WTC11 (cell line): ENCODE data around the gene KARS1. TPM values are rescaled to one million over a fixed set of nuclear protein-coding genes. Genes with fewer than 3 reads are reported as not detected.
A peak's percentile ranks its signal among the peaks of the same experiment; 100 is the strongest.

Experiments used
- ATAC-seq: fragments of 200-7000 bp; cut with Tn5 transposase; 2 replicates; pipeline ENCODE4 v1.10.0; 2021; ENCODE audit warnings: mild to moderate bottlenecking, moderate library complexity
- CTCF ChIA-PET: fragments of 300-600 bp; sonication (Branson Sonifier 250); formaldehyde crosslinking; loops from one replicate; lab custom pipeline; 2021; ENCODE audit warnings: antibody characterized with exemption; lab: Charles Lee
- POLR2A ChIA-PET: fragments of 350-600 bp; sonication (Branson Sonifier 250); formaldehyde crosslinking; loops from one replicate; lab custom pipeline; 2021; ENCODE audit warnings: antibody characterized with exemption; lab: Charles Lee
- DNase-seq: peaks from one replicate; pipeline ENCODE4 v3.0.0; 2021; ENCODE audit warnings: low spot score
- H3K27ac Mint-ChIP-seq: 2 replicates; pipeline ENCODE4 v1.8.0; 2021; ENCODE audit warnings: mixed read lengths
- H3K27me3 Mint-ChIP-seq: 2 replicates; pipeline ENCODE4 v1.8.0; 2021; ENCODE audit warnings: low read depth, mild to moderate bottlenecking, moderate library complexity, mixed read lengths
- H3K36me3 Mint-ChIP-seq: 2 replicates; pipeline ENCODE4 v1.8.0; 2021; ENCODE audit warnings: mixed read lengths
- H3K4me1 Mint-ChIP-seq: 2 replicates; pipeline ENCODE4 v1.8.0; 2022; ENCODE audit warnings: mixed read lengths
- H3K4me3 Mint-ChIP-seq: 2 replicates; pipeline ENCODE4 v1.8.0; 2021; ENCODE audit warnings: mild to moderate bottlenecking, moderate library complexity, mixed read lengths
- H3K9me3 Mint-ChIP-seq: 2 replicates; pipeline ENCODE4 v1.8.0; 2021; ENCODE audit warnings: mixed read lengths
- AR ChIP-seq: fragments of 250-450 bp; sonication (Bioruptor Pico); IDR thresholded peaks from 2 replicates; pipeline ENCODE4 v1.9.0; 2021; ENCODE audit warnings: mild to moderate bottlenecking
- ARID4B ChIP-seq: sonication (generic); formaldehyde crosslinking; IDR thresholded peaks from 2 replicates; pipeline ENCODE4 v1.8.0; 2023; ENCODE audit warnings: missing genetic modification reagents, mild to moderate bottlenecking, borderline replicate concordance
- EMX1 ChIP-seq: fragments of 250-450 bp; sonication (Bioruptor Pico); IDR thresholded peaks from 2 replicates; pipeline ENCODE4 v1.8.0; 2021; ENCODE audit warnings: mild to moderate bottlenecking
- FOXJ3 ChIP-seq: sonication (generic); formaldehyde crosslinking; IDR thresholded peaks from 2 replicates; pipeline ENCODE4 v1.9.0; 2021; ENCODE audit warnings: missing genetic modification reagents, mild to moderate bottlenecking, borderline replicate concordance
- GABPB1 ChIP-seq: sonication (generic); formaldehyde crosslinking; IDR thresholded peaks from 2 replicates; pipeline ENCODE4 v1.8.1; 2023; ENCODE audit warnings: mild to moderate bottlenecking, missing genetic modification reagents
- GRHL2 ChIP-seq: fragments of 250-450 bp; sonication (Bioruptor Pico); IDR thresholded peaks from 2 replicates; pipeline ENCODE4 v1.8.0; 2022; ENCODE audit warnings: mild to moderate bottlenecking, moderate library complexity; ENCODE audit not compliant: insufficient replicate concordance, severe bottlenecking
- GTF2I ChIP-seq: fragments of 250-450 bp; sonication (Bioruptor Pico); conservative IDR thresholded peaks from 2 replicates; pipeline ENCODE4 v1.4.0; 2021; ENCODE audit warnings: mild to moderate bottlenecking
- HMGA2 ChIP-seq: fragments of 250-450 bp; sonication (Bioruptor Pico); IDR thresholded peaks from 2 replicates; pipeline ENCODE4 v1.4.0; 2021; ENCODE audit warnings: mild to moderate bottlenecking, moderate library complexity
- JAZF1 ChIP-seq: fragments of 250-450 bp; sonication (Bioruptor Pico); IDR thresholded peaks from 2 replicates; pipeline ENCODE4 v1.9.0; 2021; ENCODE audit warnings: moderate library complexity, mild to moderate bottlenecking, inconsistent platforms
- PRDM15 ChIP-seq: sonication (generic); formaldehyde crosslinking; IDR thresholded peaks from 2 replicates; pipeline ENCODE4 v1.8.0; 2022; ENCODE audit warnings: missing genetic modification reagents
- SMAD3 ChIP-seq: sonication (generic); formaldehyde crosslinking; IDR thresholded peaks from 2 replicates; pipeline ENCODE4 v1.8.0; 2022; ENCODE audit warnings: missing genetic modification reagents, mild to moderate bottlenecking, borderline replicate concordance
- TCF7 ChIP-seq: sonication (generic); formaldehyde crosslinking; IDR thresholded peaks from 2 replicates; pipeline ENCODE4 v1.8.0; 2022; ENCODE audit warnings: mild to moderate bottlenecking, low read depth, missing genetic modification reagents, moderate library complexity
- ZNF138 ChIP-seq: sonication (generic); formaldehyde crosslinking; conservative IDR thresholded peaks from 2 replicates; pipeline ENCODE4 v1.8.1; 2022; ENCODE audit warnings: mild to moderate bottlenecking, moderate library complexity, missing genetic modification reagents
- ZNF416 ChIP-seq: fragments of 250-450 bp; sonication (Bioruptor Pico); IDR thresholded peaks from 2 replicates; pipeline ENCODE4 v1.9.0; 2021; ENCODE audit warnings: mild to moderate bottlenecking, inconsistent platforms
- ZNF512 ChIP-seq: sonication (generic); formaldehyde crosslinking; IDR thresholded peaks from 2 replicates; pipeline ENCODE4 v1.8.1; 2022; ENCODE audit warnings: missing genetic modification reagents, borderline replicate concordance
- ZNF671 ChIP-seq: fragments of 250-450 bp; sonication (Bioruptor Pico); IDR thresholded peaks from 2 replicates; pipeline ENCODE4 v1.8.0; 2021; ENCODE audit warnings: mild to moderate bottlenecking
- ZSCAN18 ChIP-seq: fragments of 250-450 bp; sonication (Bioruptor Pico); IDR thresholded peaks from 2 replicates; pipeline ENCODE4 v2.1.2; 2022; ENCODE audit warnings: mild to moderate bottlenecking, moderate library complexity
- total RNA-seq: library from RNA; stranded (reverse); gene quantifications from 3 replicates; pipeline ENCODE4 v1.2.3, GENCODE V29; 2021
- TF ChIP-seq, protein P1 (sequence below): sonication (generic); formaldehyde crosslinking; IDR thresholded peaks from 2 replicates; pipeline ENCODE4 v1.8.0; 2023; ENCODE audit warnings: missing genetic modification reagents
- TF ChIP-seq, protein P2 (sequence below): sonication (generic); formaldehyde crosslinking; IDR thresholded peaks from 2 replicates; pipeline ENCODE4 v1.8.0; 2022; ENCODE audit warnings: mild to moderate bottlenecking, missing genetic modification reagents
- TF ChIP-seq, protein P3 (sequence below): fragments of 250-450 bp; sonication (Bioruptor Pico); IDR thresholded peaks from 2 replicates; pipeline ENCODE4 v1.9.0; 2021; ENCODE audit warnings: moderate library complexity, mild to moderate bottlenecking, inconsistent platforms, borderline replicate concordance

Gene KARS1
- total RNA-seq, 1 experiment from 2014 or later: 199 TPM

- H3K9me3 Mint-ChIP-seq: no peaks in the 10 kb centered on the region
- no peak for DNase-seq
- peaks cover 52% of the 10 kb centered on the region for H3K4me1 Mint-ChIP-seq
- no peaks in the 10 kb centered on the region for H3K27me3 Mint-ChIP-seq
- no peaks in the 10 kb centered on the region for H3K36me3 Mint-ChIP-seq
- ATAC-seq: no peak
- TF ChIP-seq ZNF512 (CRISPR knock-in tag): no peak
- TF ChIP-seq GABPB1: no peak
- TF ChIP-seq ARID4B (CRISPR knock-in tag): no peak
- TF ChIP-seq, protein P1, sequence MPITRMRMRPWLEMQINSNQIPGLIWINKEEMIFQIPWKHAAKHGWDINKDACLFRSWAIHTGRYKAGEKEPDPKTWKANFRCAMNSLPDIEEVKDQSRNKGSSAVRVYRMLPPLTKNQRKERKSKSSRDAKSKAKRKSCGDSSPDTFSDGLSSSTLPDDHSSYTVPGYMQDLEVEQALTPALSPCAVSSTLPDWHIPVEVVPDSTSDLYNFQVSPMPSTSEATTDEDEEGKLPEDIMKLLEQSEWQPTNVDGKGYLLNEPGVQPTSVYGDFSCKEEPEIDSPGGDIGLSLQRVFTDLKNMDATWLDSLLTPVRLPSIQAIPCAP: no peak
- no peak for TF ChIP-seq PRDM15
- TF ChIP-seq JAZF1 (CRISPR knock-in tag): no peak
- TF ChIP-seq HMGA2 (CRISPR knock-in tag): no peak
- TF ChIP-seq FOXJ3 (CRISPR knock-in tag): no peak
- no peak for TF ChIP-seq ZNF416 (CRISPR knock-in tag)
- TF ChIP-seq, protein P2, sequence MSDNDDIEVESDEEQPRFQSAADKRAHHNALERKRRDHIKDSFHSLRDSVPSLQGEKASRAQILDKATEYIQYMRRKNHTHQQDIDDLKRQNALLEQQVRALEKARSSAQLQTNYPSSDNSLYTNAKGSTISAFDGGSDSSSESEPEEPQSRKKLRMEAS (CRISPR knock-in tag): no peak
- no peak for TF ChIP-seq AR (CRISPR knock-in tag)
- TF ChIP-seq EMX1 (CRISPR knock-in tag): no peak
- no peak for TF ChIP-seq GTF2I (CRISPR knock-in tag)
- TF ChIP-seq ZNF671: no peak
- TF ChIP-seq ZSCAN18 (CRISPR knock-in tag): no peak
- TF ChIP-seq TCF7 (CRISPR knock-in tag): no peak
- TF ChIP-seq GRHL2: no peak
- TF ChIP-seq, protein P3, sequence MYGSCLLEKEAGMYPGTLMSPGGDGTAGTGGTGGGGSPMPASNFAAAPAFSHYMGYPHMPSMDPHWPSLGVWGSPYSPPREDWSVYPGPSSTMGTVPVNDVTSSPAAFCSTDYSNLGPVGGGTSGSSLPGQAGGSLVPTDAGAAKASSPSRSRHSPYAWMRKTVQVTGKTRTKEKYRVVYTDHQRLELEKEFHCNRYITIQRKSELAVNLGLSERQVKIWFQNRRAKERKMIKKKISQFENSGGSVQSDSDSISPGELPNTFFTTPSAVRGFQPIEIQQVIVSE (CRISPR knock-in tag): no peak
- no peak for TF ChIP-seq ZNF138 (CRISPR knock-in tag)
- TF ChIP-seq SMAD3 (CRISPR knock-in tag): no peak
- POLR2A ChIA-PET: interaction anchor here (0.8 to 1.1 kb wide), 2 partner anchors 16 to 74 kb away, joined by 3 to 5 read pairs; no protein-coding TSS in a partner anchor
- CTCF ChIA-PET: interaction anchor here (0.6 to 1.7 kb wide), 12 partner anchors 10 to 410 kb away, joined by 3 to 18 read pairs (median 4); partner anchors contain the start of genes CHST6, GABARAPL2 and TMEM170A
- no peak overlapping the region for H3K4me3 Mint-ChIP-seq
- H3K27ac Mint-ChIP-seq: peak overlapping the region; percentile 86
Observed at GRCh38 chr16:75590920-75591843, 56.3 kb downstream of the KARS1 start.
